CD14-positive monocyte (primary cell): ENCODE measurements around the gene RPS6KA5. TPM values are rescaled to one million over a fixed set of nuclear protein-coding genes. Genes with fewer than 3 reads are reported as not detected.

ENCODE experiments used
- DNase-seq, 3 donors: peaks; one replicate each; pipeline ENCODE4 v3.0.0-alpha.2; 2011 to 2022
- H2AFZ ChIP-seq: 2 replicates; pipeline ENCODE4 v1.6.0; 2012; ENCODE audit warnings: mild to moderate bottlenecking, low read depth, low read length, inconsistent platforms; ENCODE audit not compliant: insufficient read depth, poor library complexity, severe bottlenecking
- H3K27ac ChIP-seq, 2 donors: 1 replicate in 1 of 2; 2 replicates in 1 of 2; pipeline ENCODE4 v1.5.1; 2012 to 2013; ENCODE audit warnings: low read length in 2 of 2, control low read depth in 1 of 2, inconsistent platforms in 1 of 2, low read depth in 1 of 2, mild to moderate bottlenecking in 1 of 2
- H3K27me3 ChIP-seq, 2 donors: one replicate each; pipeline versions ENCODE4 v1.6.0 to v1.6.1; 2011 to 2013; ENCODE audit warnings: low read length in 2 of 2; ENCODE audit not compliant: control insufficient read depth in 2 of 2, insufficient read depth in 2 of 2
- H3K36me3 ChIP-seq, 2 donors: replicated peaks in 1 of 2; 1 replicate in 1 of 2; 2 replicates in 1 of 2; pipeline versions ENCODE4 v1.5.1 to v1.6.1; 2012 to 2013; ENCODE audit warnings: low read length in 2 of 2, control low read depth in 1 of 2, inconsistent platforms in 1 of 2, mild to moderate bottlenecking in 1 of 2; ENCODE audit not compliant: insufficient read depth in 2 of 2, control insufficient read depth in 1 of 2
- H3K4me1 ChIP-seq, 2 donors: 1 replicate in 1 of 2; 2 replicates in 1 of 2; pipeline versions ENCODE4 v1.5.1 to v1.6.1; 2012 to 2013; ENCODE audit warnings: low read length in 2 of 2, control low read depth in 1 of 2, inconsistent platforms in 1 of 2, mild to moderate bottlenecking in 1 of 2, moderate library complexity in 1 of 2; ENCODE audit not compliant: insufficient read depth in 2 of 2, control insufficient read depth in 1 of 2
- H3K4me2 ChIP-seq: replicated peaks from 2 replicates; pipeline ENCODE3; 2012; ENCODE audit warnings: low read length, moderate library complexity, mild to moderate bottlenecking; ENCODE audit not compliant: poor library complexity, severe bottlenecking; ENCODE audit errors: extremely low read depth
- H3K4me3 ChIP-seq, 3 experiments: fragments of 200-600 bp in 1 of 3; sonication (generic) in 1 of 3; replicated peaks in 1 of 3; 1 replicate in 2 of 3; 2 replicates in 1 of 3; pipeline ENCODE4 v1.5.1; 2011 to 2013; ENCODE audit warnings: low read length in 3 of 3, mild to moderate bottlenecking in 3 of 3, control low read depth in 2 of 3, low read depth in 2 of 3, inconsistent platforms in 1 of 3, moderate library complexity in 1 of 3
- H3K79me2 ChIP-seq: 2 replicates; pipeline ENCODE4 v1.6.0; 2012; ENCODE audit warnings: mild to moderate bottlenecking, control low read depth, inconsistent platforms, low read length, moderate library complexity; ENCODE audit not compliant: insufficient read depth
- H3K9ac ChIP-seq: 2 replicates; pipeline ENCODE4 v1.6.0; 2017; ENCODE audit warnings: low read length, mild to moderate bottlenecking; ENCODE audit not compliant: insufficient read depth, poor library complexity, severe bottlenecking
- H3K9me3 ChIP-seq, 2 donors: replicated peaks in 1 of 2; 1 replicate in 1 of 2; 2 replicates in 1 of 2; pipeline versions ENCODE4 v1.5.1 to v1.6.1; 2012 to 2013; ENCODE audit warnings: low read length in 2 of 2, control low read depth in 1 of 2; ENCODE audit not compliant: control insufficient read depth in 1 of 2, insufficient read depth in 1 of 2
- H4K20me1 ChIP-seq: 2 replicates; pipeline ENCODE4 v1.6.0; 2012; ENCODE audit warnings: mild to moderate bottlenecking, low read length, control low read depth, moderate library complexity; ENCODE audit not compliant: insufficient read depth
- H3K27ac Mint-ChIP-seq, 7 donors: one replicate each; pipeline ENCODE4 v1.8.0; 2020; ENCODE audit warnings: mild to moderate bottlenecking in 7 of 7, mixed read lengths in 7 of 7, moderate library complexity in 6 of 7, inconsistent platforms in 2 of 7
- H3K27me3 Mint-ChIP-seq, 3 donors: one replicate each; pipeline ENCODE4 v1.8.0; 2021 to 2022; ENCODE audit warnings: low read depth in 3 of 3, mild to moderate bottlenecking in 3 of 3, mixed read lengths in 3 of 3, moderate library complexity in 3 of 3, inconsistent platforms in 1 of 3
- H3K36me3 Mint-ChIP-seq, 2 donors: one replicate each; pipeline ENCODE4 v1.8.0; 2020; ENCODE audit warnings: mixed read lengths in 2 of 2, inconsistent platforms in 1 of 2, mild to moderate bottlenecking in 1 of 2
- H3K4me1 Mint-ChIP-seq: one replicate; pipeline ENCODE4 v1.8.0; 2020; ENCODE audit warnings: mild to moderate bottlenecking, mixed read lengths
- H3K4me3 Mint-ChIP-seq, 2 donors: one replicate each; pipeline ENCODE4 v1.8.0; 2020; ENCODE audit warnings: mild to moderate bottlenecking in 2 of 2, mixed read lengths in 2 of 2, moderate library complexity in 1 of 2
- H3K9me3 Mint-ChIP-seq, 7 donors: one replicate each; pipeline ENCODE4 v1.8.0; 2020 to 2022; ENCODE audit warnings: mixed read lengths in 7 of 7, mild to moderate bottlenecking in 6 of 7, moderate library complexity in 6 of 7, inconsistent platforms in 2 of 7
- WGBS: methylation state at CpG from one replicate; pipeline ENCODE4 v1.1.5; 2013; ENCODE audit warnings: missing lambda C conversion rate; ENCODE audit not compliant: insufficient coverage; 5-methylcytosine and 5-hydroxymethylcytosine counted together
- intact Hi-C, 2 donors: fragments of 100-400 bp; cut with micrococcal nuclease; formaldehyde crosslinking; loops; one replicate each; pipeline versions ENCODE4 v1.15.0 to v1.15.1; 2023
- polyA plus RNA-seq, 3 donors: library from polyadenylated mRNA; depleted of rRNA in 1 of 3; unstranded in 2 of 3; stranded (reverse) in 1 of 3; fragments of 300-500 nt in 2 of 3; fragments of >200 nt in 1 of 3; fragmentation: Illumina TruSeq in 2 of 3; gene quantifications; 1 replicate in 2 of 3; 2 replicates in 1 of 3; pipeline ENCODE4 v1.2.3, GENCODE V29; 2012 to 2021
- TF ChIP-seq, protein P1 (sequence below): fragments of 200-600 bp; IDR thresholded peaks from one replicate; pipeline ENCODE4 v1.8.0; 2022; ENCODE audit warnings: antibody characterized with exemption, mild to moderate bottlenecking

Gene RPS6KA5
- polyA plus RNA-seq, 3 donors: 4.4 to 10.1 (median 7.9) TPM

DNA sequence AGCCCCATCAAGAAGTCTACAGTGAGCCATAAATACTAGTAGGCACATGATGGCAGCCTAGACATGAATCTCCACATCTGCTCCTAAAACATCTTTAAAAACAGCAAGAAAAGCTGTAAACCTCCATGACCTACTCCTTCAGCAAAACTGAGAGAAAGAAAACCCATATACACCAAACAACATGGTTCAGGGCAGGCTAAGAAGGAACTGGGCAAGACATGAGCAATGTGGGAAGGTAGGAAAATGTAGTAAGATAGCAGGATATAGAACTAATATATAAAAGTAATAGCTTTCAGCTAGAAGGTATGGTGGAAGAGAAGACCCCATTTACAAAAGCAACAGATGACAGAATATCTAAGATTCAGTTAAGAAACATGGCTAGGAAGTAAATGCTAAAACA is 88.8 kb downstream of the RPS6KA5 start:
- Histone ChIP-seq H3K9me3 (peaks cover 4 to 15% of the 10 kb centered on the region in 2 donors), H3K36me3 (no peaks in the 10 kb centered on the region), H3K4me1 (peaks cover 10 to 28% of the 10 kb centered on the region in 2 donors), H2AFZ (no peak overlapping the region), H3K27ac (no peak overlapping the region), H3K9ac (no peak overlapping the region), H3K79me2 (no peaks in the 10 kb centered on the region), H3K27me3 (no peaks in the 10 kb centered on the region), H3K4me2 (no peak overlapping the region), H3K4me3 (no peak overlapping the region), H4K20me1 (no peaks in the 10 kb centered on the region)
- Mint-ChIP-seq H3K27ac (no peak overlapping the region), H3K9me3 (peaks cover 6 to 14% (median 10%) of the 10 kb centered on the region in 7 donors), H3K36me3 (peaks cover 19 to 33% of the 10 kb centered on the region in 2 donors), H3K27me3 (peaks cover 0 to 1% (median 0%) of the 10 kb centered on the region in 3 donors), H3K4me3 (no peak overlapping the region), H3K4me1 (peaks cover 24% of the 10 kb centered on the region)
- intact Hi-C loops: no loop called here
- TF ChIP-seq, protein P1, sequence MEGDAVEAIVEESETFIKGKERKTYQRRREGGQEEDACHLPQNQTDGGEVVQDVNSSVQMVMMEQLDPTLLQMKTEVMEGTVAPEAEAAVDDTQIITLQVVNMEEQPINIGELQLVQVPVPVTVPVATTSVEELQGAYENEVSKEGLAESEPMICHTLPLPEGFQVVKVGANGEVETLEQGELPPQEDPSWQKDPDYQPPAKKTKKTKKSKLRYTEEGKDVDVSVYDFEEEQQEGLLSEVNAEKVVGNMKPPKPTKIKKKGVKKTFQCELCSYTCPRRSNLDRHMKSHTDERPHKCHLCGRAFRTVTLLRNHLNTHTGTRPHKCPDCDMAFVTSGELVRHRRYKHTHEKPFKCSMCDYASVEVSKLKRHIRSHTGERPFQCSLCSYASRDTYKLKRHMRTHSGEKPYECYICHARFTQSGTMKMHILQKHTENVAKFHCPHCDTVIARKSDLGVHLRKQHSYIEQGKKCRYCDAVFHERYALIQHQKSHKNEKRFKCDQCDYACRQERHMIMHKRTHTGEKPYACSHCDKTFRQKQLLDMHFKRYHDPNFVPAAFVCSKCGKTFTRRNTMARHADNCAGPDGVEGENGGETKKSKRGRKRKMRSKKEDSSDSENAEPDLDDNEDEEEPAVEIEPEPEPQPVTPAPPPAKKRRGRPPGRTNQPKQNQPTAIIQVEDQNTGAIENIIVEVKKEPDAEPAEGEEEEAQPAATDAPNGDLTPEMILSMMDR: no peak
- no peak for DNase-seq

DNA sequence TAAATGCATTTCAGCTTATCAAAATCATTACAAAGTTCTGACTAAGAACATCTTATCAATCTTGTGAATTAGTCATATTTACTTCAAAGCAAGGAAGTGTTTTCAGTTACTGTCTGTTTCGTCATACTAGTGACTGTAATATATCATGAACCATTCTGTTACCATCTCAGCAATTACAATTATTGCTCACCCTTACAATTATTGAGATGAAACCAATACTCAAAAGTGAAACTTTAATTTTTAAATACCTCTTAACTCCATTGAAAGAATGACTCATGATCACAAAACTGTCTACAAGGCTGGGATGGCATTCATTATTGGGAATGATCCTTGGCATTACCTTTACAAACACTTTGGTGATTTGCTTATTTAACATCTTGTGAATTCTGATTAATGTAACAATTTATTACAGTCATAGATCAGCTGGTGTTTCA is 90.3 kb downstream of the RPS6KA5 start:
- Histone ChIP-seq H3K4me1 (peaks cover 10 to 28% of the 10 kb centered on the region in 2 donors), H3K79me2 (no peaks in the 10 kb centered on the region), H4K20me1 (no peaks in the 10 kb centered on the region), H3K4me2 (peak overlapping the region; percentile 19), H3K9me3 (peaks cover 10 to 25% of the 10 kb centered on the region in 2 donors), H3K27me3 (no peaks in the 10 kb centered on the region), H3K27ac (no peak overlapping the region), H2AFZ (no peak overlapping the region), H3K36me3 (peaks cover 2 to 11% of the 10 kb centered on the region in 2 donors), H3K4me3 (no peak overlapping the region), H3K9ac (no peak overlapping the region)
- TF ChIP-seq, protein P1: no peak
- Mint-ChIP-seq H3K27me3 (peaks cover 0 to 2% (median 1%) of the 10 kb centered on the region in 3 donors), H3K4me1 (peaks cover 24% of the 10 kb centered on the region), H3K27ac (peak overlapping the region in 1 of 7 donors; percentile 32), H3K9me3 (peaks cover 12 to 28% (median 16%) of the 10 kb centered on the region in 7 donors), H3K36me3 (peaks cover 22 to 32% of the 10 kb centered on the region in 2 donors), H3K4me3 (peak overlapping the region in 1 of 2 donors; percentile 26)
- no CpG with 5 or more reads among the region's 1 CpG for WGBS
- intact Hi-C loops: no loop called here
- DNase-seq: peak; percentile 12 to 45 (median 18)
